PC-3 (cell line): ENCODE data around the gene UBE2B.

Source experiments
- EZH2 ChIP-seq: fragments of 300-600 bp; sonication (generic); IDR thresholded peaks from one replicate; pipeline ENCODE4 v1.6.1; 2017; ENCODE audit warnings: antibody characterized with exemption, mild to moderate bottlenecking, low read length; ENCODE audit not compliant: unreplicated experiment
- EZH2phosphoT487 ChIP-seq: fragments of 300-600 bp; sonication (generic); IDR thresholded peaks from 2 replicates; pipeline ENCODE4 v1.6.1; 2018; ENCODE audit warnings: mild to moderate bottlenecking, antibody characterized with exemption, low read length, borderline replicate concordance

GRCh38 chr5:134403951-134404350 lies 32.6 kb downstream of the UBE2B start:
- no peak for TF ChIP-seq EZH2
- TF ChIP-seq EZH2phosphoT487: no peak
